A673 (cell line): ENCODE results near the gene ALKBH2. TPM values are rescaled to one million over a fixed set of nuclear protein-coding genes. Genes with fewer than 3 reads are reported as not detected.

Experiments
- BruUV-seq: library from RNA; stranded (reverse); fragments of 400-500 nt; replicated peaks from 2 replicates; lab custom pipeline; 2021; lab: Mats Ljungman, UMichigan
- CTCF ChIA-PET: fragments of 300-600 bp; sonication (Branson Sonifier 250); formaldehyde crosslinking; loops from one replicate; lab custom pipeline; 2022; ENCODE audit warnings: antibody characterized with exemption; lab: Charles Lee
- POLR2A ChIA-PET: fragments of 300-600 bp; sonication (Branson Sonifier 250); formaldehyde crosslinking; loops from one replicate; lab custom pipeline; 2022; ENCODE audit warnings: antibody characterized with exemption; ENCODE audit not compliant: low non-redundant PET; lab: Charles Lee
- DNase-seq: peaks from one replicate; pipeline ENCODE4 v3.0.0-alpha.2; 2015; ENCODE audit warnings: low spot score
- H3K27ac ChIP-seq: fragments of 200-600 bp; sonication (generic); 2 replicates; pipeline ENCODE4 v1.5.1; 2016; ENCODE audit warnings: mixed run types, low read depth, mild to moderate bottlenecking, mixed read lengths, antibody characterized with exemption, low read length; ENCODE audit not compliant: poor library complexity, severe bottlenecking
- H3K27me3 ChIP-seq: fragments of 200-600 bp; sonication (generic); replicated peaks from 2 replicates; pipeline ENCODE4 v1.6.1; 2017; ENCODE audit warnings: mixed run types, low read depth, mild to moderate bottlenecking, mixed read lengths, antibody characterized with exemption, low read length; ENCODE audit not compliant: insufficient read depth, poor library complexity
- H3K36me3 ChIP-seq: fragments of 200-600 bp; sonication (generic); 2 replicates; pipeline ENCODE4 v1.6.1; 2016; ENCODE audit warnings: mixed run types, mild to moderate bottlenecking, mixed read lengths, antibody characterized with exemption, low read length; ENCODE audit not compliant: insufficient read depth, poor library complexity, severe bottlenecking
- H3K4me1 ChIP-seq: fragments of 200-600 bp; sonication (generic); 2 replicates; pipeline ENCODE4 v1.6.1; 2017; ENCODE audit warnings: mixed run types, mild to moderate bottlenecking, mixed read lengths, antibody characterized with exemption, low read length; ENCODE audit not compliant: insufficient read depth, poor library complexity, severe bottlenecking
- H3K4me3 ChIP-seq: fragments of 200-600 bp; sonication (generic); 2 replicates; pipeline ENCODE4 v1.5.1; 2016; ENCODE audit warnings: low read depth, mixed run types, mild to moderate bottlenecking, mixed read lengths, low read length; ENCODE audit not compliant: poor library complexity, severe bottlenecking
- H3K9me3 ChIP-seq: fragments of 200-600 bp; sonication (generic); 2 replicates; pipeline ENCODE4 v1.6.1; 2016; ENCODE audit warnings: mixed run types, low read depth, mild to moderate bottlenecking, mixed read lengths, antibody characterized with exemption, low read length; ENCODE audit not compliant: poor library complexity, severe bottlenecking
- EZH2 ChIP-seq: fragments of 200-600 bp; sonication (generic); IDR thresholded peaks from 2 replicates; pipeline ENCODE4 v1.6.1; 2017; ENCODE audit warnings: borderline replicate concordance, low read depth, mild to moderate bottlenecking, mixed read lengths, antibody characterized with exemption, low read length; ENCODE audit not compliant: poor library complexity, severe bottlenecking
- intact Hi-C: fragments of 100-400 bp; cut with micrococcal nuclease; formaldehyde crosslinking; loops from one replicate; pipeline ENCODE4 v1.10.0; 2022; ENCODE audit not compliant: unreplicated experiment
- total RNA-seq: library from RNA; stranded (reverse); gene quantifications from 2 replicates; pipeline ENCODE4 v1.2.3, GENCODE V29; 2021
- TF ChIP-seq, protein P1 (sequence below): fragments of 300-800, 200-600 bp; sonication (generic); conservative IDR thresholded peaks from 2 replicates; pipeline ENCODE4 v1.5.1; 2017; ENCODE audit warnings: low read depth, mild to moderate bottlenecking, antibody characterized with exemption, low read length, moderate library complexity, mixed read lengths

Gene ALKBH2
- total RNA-seq, 1 experiment from 2014 or later, result 40.6 TPM

DNA sequence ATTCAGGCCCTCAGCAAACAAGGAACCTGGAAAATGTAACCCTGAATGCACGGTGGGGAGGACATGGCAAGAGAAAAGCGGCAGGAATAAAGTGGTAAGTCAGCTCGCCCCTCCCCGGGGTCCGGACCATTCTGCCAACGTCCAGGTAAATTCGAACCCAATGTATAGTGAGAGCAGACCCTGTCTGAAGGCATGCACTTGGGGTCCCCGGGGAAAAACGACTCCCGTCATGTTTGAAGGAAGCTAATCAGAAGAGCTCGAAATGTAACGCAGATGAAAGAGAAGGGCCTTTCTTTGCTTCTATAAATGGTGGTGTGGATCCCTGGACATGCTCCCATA lies 23.3 kb upstream of the ALKBH2 start:
- ChIA-PET CTCF (interaction anchor here (0.7 kb wide), 1 partner anchor 89 kb away, joined by 5 read pairs; no protein-coding TSS in a partner anchor), POLR2A (no interaction called here)
- H3K27ac ChIP-seq, result no peak overlapping the region
- DNase-seq, result no peak
- no peaks in the 10 kb centered on the region for H3K27me3 ChIP-seq
- BruUV-seq, result no TSS peak
- intact Hi-C loops, result no loop called here
- no peaks in the 10 kb centered on the region for H3K36me3 ChIP-seq
- no peaks in the 10 kb centered on the region for H3K4me1 ChIP-seq
- H3K4me3 ChIP-seq, result no peak overlapping the region
- no peak for TF ChIP-seq EZH2
- TF ChIP-seq, protein P1, sequence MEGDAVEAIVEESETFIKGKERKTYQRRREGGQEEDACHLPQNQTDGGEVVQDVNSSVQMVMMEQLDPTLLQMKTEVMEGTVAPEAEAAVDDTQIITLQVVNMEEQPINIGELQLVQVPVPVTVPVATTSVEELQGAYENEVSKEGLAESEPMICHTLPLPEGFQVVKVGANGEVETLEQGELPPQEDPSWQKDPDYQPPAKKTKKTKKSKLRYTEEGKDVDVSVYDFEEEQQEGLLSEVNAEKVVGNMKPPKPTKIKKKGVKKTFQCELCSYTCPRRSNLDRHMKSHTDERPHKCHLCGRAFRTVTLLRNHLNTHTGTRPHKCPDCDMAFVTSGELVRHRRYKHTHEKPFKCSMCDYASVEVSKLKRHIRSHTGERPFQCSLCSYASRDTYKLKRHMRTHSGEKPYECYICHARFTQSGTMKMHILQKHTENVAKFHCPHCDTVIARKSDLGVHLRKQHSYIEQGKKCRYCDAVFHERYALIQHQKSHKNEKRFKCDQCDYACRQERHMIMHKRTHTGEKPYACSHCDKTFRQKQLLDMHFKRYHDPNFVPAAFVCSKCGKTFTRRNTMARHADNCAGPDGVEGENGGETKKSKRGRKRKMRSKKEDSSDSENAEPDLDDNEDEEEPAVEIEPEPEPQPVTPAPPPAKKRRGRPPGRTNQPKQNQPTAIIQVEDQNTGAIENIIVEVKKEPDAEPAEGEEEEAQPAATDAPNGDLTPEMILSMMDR, result no peak
- no peaks in the 10 kb centered on the region for H3K9me3 ChIP-seq

DNA sequence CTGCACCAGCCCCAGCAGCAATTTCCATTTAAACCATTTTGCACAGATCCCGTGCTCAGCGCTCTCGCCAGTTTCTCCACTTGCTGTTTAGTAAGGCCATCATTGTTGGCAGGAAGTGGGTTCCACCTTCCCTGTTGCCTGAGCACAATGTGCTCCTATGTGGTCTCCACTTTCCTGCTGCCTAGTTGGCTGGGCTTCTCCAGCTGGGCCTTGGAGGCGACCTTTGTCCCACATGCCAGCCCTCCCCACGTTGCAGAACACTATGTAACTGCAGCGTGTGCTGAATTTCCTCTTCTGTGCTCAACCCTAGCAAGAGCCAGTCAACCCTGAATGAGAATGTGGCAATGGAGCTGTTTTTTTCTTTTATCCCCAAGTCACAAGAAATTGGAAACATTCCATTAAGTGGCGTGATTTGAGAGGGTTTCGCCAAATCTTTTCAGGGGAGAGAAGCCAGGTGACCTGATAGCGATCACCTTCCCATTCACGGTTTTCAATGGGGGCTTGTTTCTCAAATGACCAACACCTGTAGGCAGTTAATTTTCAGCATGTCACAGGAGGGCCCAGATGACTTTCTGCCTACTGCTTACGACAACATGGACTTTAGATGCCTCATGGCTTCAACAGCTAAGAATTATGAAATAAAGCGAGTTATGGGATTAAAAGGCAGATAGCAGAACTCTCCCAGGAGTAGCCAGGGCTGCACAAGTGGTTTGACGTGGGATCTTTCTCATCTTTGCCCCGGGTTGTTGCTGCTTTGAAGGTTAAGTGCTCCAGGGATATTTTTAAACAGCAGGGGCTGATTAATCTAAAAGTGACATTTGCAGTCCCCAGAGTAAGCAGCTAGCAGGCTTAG lies 22.7 kb upstream of the ALKBH2 start, which contains the start of gene ACACB:
Gene ACACB (plus strand): TSS at position 830 of the 853 bp plus-strand sequence. CDS start 22,819 bp downstream, outside the sequence.
- no peak within 1 kb of the TSS for H3K4me3 ChIP-seq
- ChIA-PET CTCF (no interaction called here), POLR2A (no interaction called here)
- H3K9me3 ChIP-seq, result no peaks in the 10 kb centered on the region
- no peak for DNase-seq
- no peak for TF ChIP-seq EZH2
- TF ChIP-seq, protein P1, result no peak
- no peaks in the 10 kb centered on the region for H3K36me3 ChIP-seq
- H3K4me1 ChIP-seq, result peaks cover under 1% of the 10 kb centered on the region
- H3K27ac ChIP-seq, result no peak within 1 kb of the TSS
- H3K27me3 ChIP-seq, result no peaks in the 10 kb centered on the region
- no TSS peak for BruUV-seq
- intact Hi-C loops, result no loop called here

DNA sequence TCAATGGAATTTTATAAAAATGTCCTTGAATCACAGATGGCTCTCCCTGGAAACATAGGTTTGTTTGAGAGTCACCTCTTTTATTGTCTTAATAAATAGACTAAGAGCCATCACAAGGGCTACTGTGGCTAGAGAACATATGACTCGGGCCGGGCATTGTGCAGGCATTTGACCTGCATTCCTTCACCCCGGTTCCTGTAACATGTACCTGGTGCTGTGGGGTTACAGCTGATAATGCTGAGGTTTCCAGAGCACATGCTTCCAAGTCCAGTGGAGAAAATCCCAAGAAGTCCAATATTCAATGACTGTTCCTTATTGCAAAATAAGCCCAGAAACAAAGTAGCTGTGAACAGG lies 22.1 kb upstream of the ALKBH2 start:
- no peaks in the 10 kb centered on the region for H3K27me3 ChIP-seq
- no peak overlapping the region for H3K4me3 ChIP-seq
- TF ChIP-seq EZH2, result no peak
- TF ChIP-seq, protein P1, result no peak
- no peaks in the 10 kb centered on the region for H3K9me3 ChIP-seq
- intact Hi-C loops, result no loop called here
- H3K27ac ChIP-seq, result no peak overlapping the region
- H3K36me3 ChIP-seq, result no peaks in the 10 kb centered on the region
- DNase-seq, result no peak
- no TSS peak for BruUV-seq
- POLR2A ChIA-PET, result no interaction called here
- CTCF ChIA-PET, result no interaction called here
- H3K4me1 ChIP-seq, result peaks cover 6% of the 10 kb centered on the region
